Neural progenitor cell (in vitro differentiated cells): Measurements from ENCODE around the gene ATP6V0E1.

Experiments used
- EZH2phosphoT487 ChIP-seq: fragments of 200-600 bp; sonication (generic); IDR thresholded peaks from 2 replicates; pipeline ENCODE4 v1.6.1; 2017; ENCODE audit warnings: antibody characterized with exemption
- TF ChIP-seq, protein P1 (sequence below): fragments of 200-600 bp; sonication (generic); IDR thresholded peaks from 2 replicates; pipeline ENCODE4 v1.5.1; 2017; ENCODE audit warnings: antibody characterized with exemption, mild to moderate bottlenecking

- TF ChIP-seq EZH2phosphoT487 = no peak
- TF ChIP-seq, protein P1, sequence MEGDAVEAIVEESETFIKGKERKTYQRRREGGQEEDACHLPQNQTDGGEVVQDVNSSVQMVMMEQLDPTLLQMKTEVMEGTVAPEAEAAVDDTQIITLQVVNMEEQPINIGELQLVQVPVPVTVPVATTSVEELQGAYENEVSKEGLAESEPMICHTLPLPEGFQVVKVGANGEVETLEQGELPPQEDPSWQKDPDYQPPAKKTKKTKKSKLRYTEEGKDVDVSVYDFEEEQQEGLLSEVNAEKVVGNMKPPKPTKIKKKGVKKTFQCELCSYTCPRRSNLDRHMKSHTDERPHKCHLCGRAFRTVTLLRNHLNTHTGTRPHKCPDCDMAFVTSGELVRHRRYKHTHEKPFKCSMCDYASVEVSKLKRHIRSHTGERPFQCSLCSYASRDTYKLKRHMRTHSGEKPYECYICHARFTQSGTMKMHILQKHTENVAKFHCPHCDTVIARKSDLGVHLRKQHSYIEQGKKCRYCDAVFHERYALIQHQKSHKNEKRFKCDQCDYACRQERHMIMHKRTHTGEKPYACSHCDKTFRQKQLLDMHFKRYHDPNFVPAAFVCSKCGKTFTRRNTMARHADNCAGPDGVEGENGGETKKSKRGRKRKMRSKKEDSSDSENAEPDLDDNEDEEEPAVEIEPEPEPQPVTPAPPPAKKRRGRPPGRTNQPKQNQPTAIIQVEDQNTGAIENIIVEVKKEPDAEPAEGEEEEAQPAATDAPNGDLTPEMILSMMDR = no peak
These were observed 11.0 kb upstream of the ATP6V0E1 start for GRCh38 chr5:172972552-172972951.
